ENCODE results near the gene PMPCB. TPM values are rescaled to one million over a fixed set of nuclear protein-coding genes. Genes with fewer than 3 reads are reported as not detected.
"Not testable (repeated sequence)": the region's sequence is repeated elsewhere in the genome, so short reads cannot be mapped to it uniquely, and the experiment has no call there.

Gene PMPCB
- total RNA-seq, 2 donors from 2014 or later, result 30.1 to 38.6 TPM

DNA sequence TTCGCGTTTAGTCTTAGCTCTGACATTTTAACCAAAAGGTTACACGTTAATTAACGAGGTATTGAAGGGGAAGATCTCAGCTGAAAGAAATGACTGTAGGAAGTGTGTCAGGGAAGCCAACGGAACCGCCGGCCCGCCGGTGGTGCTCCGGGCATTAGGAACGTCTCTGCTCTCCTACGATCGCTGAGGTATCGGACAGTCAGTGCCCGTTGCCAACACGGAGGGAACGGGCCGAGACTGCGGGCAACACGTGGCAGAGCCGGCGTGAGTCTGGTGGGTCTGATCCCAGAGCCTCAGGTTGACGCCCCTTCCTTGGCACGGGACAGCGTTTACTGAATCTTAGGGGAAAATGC lies 16.5 kb upstream of the PMPCB start:
- Histone ChIP-seq H3K4me3 (peak overlapping the region; percentile 25 to 41), H3K4me1 (peaks cover 14% of the 10 kb centered on the region), H3K27ac (peak overlapping the region in 1 of 4 donors; percentile 11)
- 0 to 1% methylated on average over 24 to 25 of the region's 25 CpGs for WGBS, 2 donors
- intact Hi-C loops (cut with DNase I); H3K9me3 ChIP-seq; H3K36me3 ChIP-seq (replicated peaks in 1 of 2; ENCODE audit: insufficient read depth in 1 of 2, low read depth in 2 of 2); H3K27me3 ChIP-seq: not testable (repeated sequence)
- ATAC-seq, result peak; percentile 40
- DNase-seq, result peak in 2 of 4 donors; percentile 16 to 17

DNA sequence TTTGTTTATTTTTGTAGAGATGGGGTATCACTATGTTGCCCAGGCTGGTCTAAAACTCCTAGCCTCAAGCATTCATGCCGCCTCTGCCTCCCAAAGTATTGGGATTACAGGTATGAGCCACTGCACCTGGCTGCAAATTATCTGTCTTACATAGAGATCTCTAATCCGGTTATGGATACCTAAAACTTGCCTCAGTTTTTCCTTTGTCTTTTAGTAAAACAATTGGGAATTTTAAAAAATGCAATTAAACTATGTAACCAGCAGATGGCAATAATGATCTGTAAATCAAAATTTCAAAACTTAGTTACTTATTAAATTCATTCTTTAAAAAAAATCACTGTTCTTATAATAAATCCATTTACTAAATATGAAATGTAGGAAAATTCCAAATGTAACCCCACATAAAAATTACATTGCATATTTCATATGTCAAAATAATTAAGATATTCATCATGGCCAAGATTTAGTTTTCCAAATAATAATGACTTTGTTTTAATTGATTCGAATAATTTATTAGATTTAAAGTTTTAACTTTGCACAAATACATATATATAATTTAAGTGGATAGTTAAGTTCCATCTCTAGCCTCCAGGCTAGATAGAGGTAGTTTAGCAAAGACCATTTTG lies 14.3 kb upstream of the PMPCB start:
- H3K36me3 ChIP-seq (replicated peaks in 1 of 2; ENCODE audit: insufficient read depth in 1 of 2, low read depth in 2 of 2); H3K9me3 ChIP-seq; H3K27me3 ChIP-seq; H3K4me3 ChIP-seq; DNase-seq; intact Hi-C loops (cut with DNase I); ATAC-seq; H3K27ac ChIP-seq: not testable (repeated sequence)
- 23 to 26% methylated on average over 3 of the region's 3 CpGs for WGBS, 2 donors
- TF ChIP-seq, protein P1, sequence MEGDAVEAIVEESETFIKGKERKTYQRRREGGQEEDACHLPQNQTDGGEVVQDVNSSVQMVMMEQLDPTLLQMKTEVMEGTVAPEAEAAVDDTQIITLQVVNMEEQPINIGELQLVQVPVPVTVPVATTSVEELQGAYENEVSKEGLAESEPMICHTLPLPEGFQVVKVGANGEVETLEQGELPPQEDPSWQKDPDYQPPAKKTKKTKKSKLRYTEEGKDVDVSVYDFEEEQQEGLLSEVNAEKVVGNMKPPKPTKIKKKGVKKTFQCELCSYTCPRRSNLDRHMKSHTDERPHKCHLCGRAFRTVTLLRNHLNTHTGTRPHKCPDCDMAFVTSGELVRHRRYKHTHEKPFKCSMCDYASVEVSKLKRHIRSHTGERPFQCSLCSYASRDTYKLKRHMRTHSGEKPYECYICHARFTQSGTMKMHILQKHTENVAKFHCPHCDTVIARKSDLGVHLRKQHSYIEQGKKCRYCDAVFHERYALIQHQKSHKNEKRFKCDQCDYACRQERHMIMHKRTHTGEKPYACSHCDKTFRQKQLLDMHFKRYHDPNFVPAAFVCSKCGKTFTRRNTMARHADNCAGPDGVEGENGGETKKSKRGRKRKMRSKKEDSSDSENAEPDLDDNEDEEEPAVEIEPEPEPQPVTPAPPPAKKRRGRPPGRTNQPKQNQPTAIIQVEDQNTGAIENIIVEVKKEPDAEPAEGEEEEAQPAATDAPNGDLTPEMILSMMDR (IDR thresholded peaks at IDR 0.05), result peak in 1 of 7 experiments; percentile 23
- H3K4me1 ChIP-seq, result peaks cover 14% of the 10 kb centered on the region

DNA sequence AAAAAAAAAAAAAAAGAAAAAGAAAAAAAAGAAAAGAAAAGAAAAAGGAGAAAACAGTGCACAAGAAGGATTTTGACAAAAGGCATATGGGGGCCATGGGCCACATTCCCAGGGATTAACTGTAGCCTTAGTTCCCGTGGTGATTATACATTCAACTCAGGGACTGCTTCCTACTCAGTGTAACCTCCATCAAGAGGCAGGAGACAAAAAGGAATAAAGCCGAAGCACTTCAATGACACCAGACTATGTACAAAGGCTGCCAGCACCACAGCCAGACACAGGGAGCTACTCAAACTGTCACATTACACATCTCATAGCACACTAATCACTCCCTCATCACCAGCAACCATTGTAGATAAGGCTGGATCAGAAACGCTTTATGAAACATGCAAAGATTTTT lies 5.1 kb upstream of the PMPCB start:
- H3K4me1 ChIP-seq, result peaks cover 3% of the 10 kb centered on the region
- WGBS, 2 donors, result 45 to 49% methylated on average over 3 of the region's 3 CpGs
- H3K36me3 ChIP-seq (replicated peaks in 1 of 2; ENCODE audit: insufficient read depth in 1 of 2, low read depth in 2 of 2), result no peaks in the 10 kb centered on the region
- DNase-seq (no peak), ATAC-seq (no peak)
- intact Hi-C loops (cut with DNase I), result no loop called here
- H3K9me3 ChIP-seq, result no peaks in the 10 kb centered on the region
- no peak overlapping the region for H3K27ac ChIP-seq
- H3K4me3 ChIP-seq, result no peak overlapping the region
- no peak for TF ChIP-seq POLR2A (IDR thresholded peaks at IDR 0.05)
- TF ChIP-seq, protein P1 (IDR thresholded peaks at IDR 0.05), result no peak
- H3K27me3 ChIP-seq, result no peaks in the 10 kb centered on the region

DNA sequence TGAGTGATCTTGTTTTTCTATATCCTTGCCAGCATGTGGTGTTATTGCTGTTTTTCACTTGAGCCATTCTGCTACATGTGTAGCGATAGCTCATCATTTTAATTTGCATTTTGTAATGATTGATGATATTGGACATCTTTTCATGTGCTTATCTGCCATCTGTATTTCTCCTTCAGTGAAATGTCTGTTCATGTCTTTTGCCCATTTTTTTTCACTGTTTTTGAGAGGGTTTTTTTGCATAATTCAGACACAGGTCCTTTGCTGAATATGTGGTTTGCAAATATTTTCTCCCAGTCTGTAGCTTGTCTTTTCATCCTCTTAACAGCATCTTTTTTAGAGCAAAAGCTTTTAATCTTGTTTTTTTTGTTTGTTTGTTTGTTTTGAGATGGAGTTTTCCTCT lies 3.7 kb upstream of the PMPCB start:
- H3K36me3 ChIP-seq (replicated peaks in 1 of 2; ENCODE audit: insufficient read depth in 1 of 2, low read depth in 2 of 2), result no peaks in the 10 kb centered on the region
- TF ChIP-seq, protein P1 (IDR thresholded peaks at IDR 0.05), result no peak
- no peak for TF ChIP-seq POLR2A (IDR thresholded peaks at IDR 0.05)
- H3K4me3 ChIP-seq, result no peak overlapping the region
- peaks cover 11% of the 10 kb centered on the region for H3K4me1 ChIP-seq
- ATAC-seq, result no peak
- no peak for DNase-seq
- no peak overlapping the region for H3K27ac ChIP-seq
- 93 to 100% methylated on average over 1 of the region's 1 CpG for WGBS, 2 donors
- intact Hi-C loops (cut with DNase I), result no loop called here
- no peaks in the 10 kb centered on the region for H3K27me3 ChIP-seq
- no peaks in the 10 kb centered on the region for H3K9me3 ChIP-seq

DNA sequence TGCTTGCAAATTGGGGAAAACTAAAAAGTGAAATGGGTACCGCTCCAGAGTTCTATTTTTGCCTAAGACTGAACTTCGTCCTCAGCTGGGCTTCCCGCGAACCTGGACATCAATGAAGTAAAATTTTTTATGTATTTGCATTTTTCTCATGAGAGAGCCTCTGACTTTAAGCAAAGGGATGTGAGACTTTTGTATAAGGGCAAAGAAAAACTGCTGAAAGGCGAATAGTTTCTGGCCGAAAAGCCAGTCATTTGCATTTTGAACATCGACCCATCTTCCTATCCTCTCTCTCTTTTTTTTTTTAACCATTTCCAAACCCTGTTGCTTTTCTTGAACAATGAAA lies 573 bp downstream of the PMPCB start:
- intact Hi-C loops (cut with DNase I), result no loop called here
- H3K36me3 ChIP-seq (replicated peaks in 1 of 2; ENCODE audit: insufficient read depth in 1 of 2, low read depth in 2 of 2), result peaks cover 0 to 6% of the 10 kb centered on the region in 2 donors
- WGBS, 2 donors, result 1 to 2% methylated on average over 7 of the region's 7 CpGs
- peak overlapping the region; percentile 59 to 87 (median 74) for H3K27ac ChIP-seq
- H3K4me1 ChIP-seq, result peaks cover 16% of the 10 kb centered on the region
- H3K27me3 ChIP-seq, result no peaks in the 10 kb centered on the region
- TF ChIP-seq POLR2A (IDR thresholded peaks at IDR 0.05), result no peak
- TF ChIP-seq, protein P1 (IDR thresholded peaks at IDR 0.05), result no peak
- no peaks in the 10 kb centered on the region for H3K9me3 ChIP-seq
- H3K4me3 ChIP-seq, result peak overlapping the region; percentile 87 to 93
- no peak for ATAC-seq
- no peak for DNase-seq
